ENCODE results near the gene NAPG.
A peak's percentile ranks its signal among the peaks of the same experiment; 100 is the strongest.

The NAPG gene

DNA sequence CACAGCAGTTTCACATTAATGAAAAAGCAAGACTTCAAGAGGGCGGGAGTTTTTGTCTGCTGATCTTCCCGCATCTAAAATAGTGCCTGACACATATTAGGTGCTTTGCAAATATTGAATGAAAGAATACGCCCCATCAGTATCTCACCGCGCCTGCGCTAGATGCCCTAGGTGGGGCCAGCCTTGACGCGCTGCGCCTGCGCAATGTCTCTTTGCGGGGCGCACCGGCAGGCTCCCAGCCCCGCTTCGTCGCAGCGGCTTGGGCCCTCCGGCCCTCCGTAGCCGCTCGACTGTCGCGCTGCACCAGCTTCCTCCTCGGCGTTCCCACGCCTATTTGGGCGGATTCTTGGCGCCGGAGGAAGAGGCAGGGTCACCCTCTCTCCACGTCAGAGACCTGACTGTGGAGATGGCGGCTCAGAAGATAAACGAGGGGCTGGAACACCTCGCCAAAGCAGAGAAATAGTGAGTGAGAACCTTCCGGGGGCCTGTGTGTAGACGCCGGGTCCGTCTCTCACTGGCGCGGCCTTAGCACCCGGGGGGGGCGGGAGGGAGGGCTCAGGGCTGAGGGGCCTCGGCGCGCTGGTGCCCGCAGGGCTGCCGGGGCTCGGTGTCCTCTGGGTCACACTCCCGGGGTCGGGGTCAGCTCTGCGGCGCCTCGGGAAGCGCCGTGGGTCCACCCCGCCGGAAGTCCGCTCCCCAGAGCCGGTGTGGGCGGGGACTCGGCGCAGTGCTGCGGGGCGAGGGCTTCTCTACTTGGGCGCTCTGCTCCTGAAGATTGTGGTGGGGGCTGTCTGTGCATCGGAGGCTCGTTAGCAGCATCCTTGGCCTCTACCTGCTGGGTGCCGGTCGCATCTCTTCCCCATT lies at the start of gene NAPG:
NAPG (plus strand) TSS at position 331 of the 864 bp plus-strand sequence; CDS start at position 407, 76 bp downstream.
- DNase-seq (ENCODE audit: low read depth): peak; percentile 95
- H3K4me3 ChIP-seq (ENCODE audit: low read length): peak within 1 kb of the TSS; percentile 98
- TF ChIP-seq, protein P1, sequence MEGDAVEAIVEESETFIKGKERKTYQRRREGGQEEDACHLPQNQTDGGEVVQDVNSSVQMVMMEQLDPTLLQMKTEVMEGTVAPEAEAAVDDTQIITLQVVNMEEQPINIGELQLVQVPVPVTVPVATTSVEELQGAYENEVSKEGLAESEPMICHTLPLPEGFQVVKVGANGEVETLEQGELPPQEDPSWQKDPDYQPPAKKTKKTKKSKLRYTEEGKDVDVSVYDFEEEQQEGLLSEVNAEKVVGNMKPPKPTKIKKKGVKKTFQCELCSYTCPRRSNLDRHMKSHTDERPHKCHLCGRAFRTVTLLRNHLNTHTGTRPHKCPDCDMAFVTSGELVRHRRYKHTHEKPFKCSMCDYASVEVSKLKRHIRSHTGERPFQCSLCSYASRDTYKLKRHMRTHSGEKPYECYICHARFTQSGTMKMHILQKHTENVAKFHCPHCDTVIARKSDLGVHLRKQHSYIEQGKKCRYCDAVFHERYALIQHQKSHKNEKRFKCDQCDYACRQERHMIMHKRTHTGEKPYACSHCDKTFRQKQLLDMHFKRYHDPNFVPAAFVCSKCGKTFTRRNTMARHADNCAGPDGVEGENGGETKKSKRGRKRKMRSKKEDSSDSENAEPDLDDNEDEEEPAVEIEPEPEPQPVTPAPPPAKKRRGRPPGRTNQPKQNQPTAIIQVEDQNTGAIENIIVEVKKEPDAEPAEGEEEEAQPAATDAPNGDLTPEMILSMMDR (conservative IDR thresholded peaks at IDR 0.05; ENCODE audit: low read length): no peak

DNA sequence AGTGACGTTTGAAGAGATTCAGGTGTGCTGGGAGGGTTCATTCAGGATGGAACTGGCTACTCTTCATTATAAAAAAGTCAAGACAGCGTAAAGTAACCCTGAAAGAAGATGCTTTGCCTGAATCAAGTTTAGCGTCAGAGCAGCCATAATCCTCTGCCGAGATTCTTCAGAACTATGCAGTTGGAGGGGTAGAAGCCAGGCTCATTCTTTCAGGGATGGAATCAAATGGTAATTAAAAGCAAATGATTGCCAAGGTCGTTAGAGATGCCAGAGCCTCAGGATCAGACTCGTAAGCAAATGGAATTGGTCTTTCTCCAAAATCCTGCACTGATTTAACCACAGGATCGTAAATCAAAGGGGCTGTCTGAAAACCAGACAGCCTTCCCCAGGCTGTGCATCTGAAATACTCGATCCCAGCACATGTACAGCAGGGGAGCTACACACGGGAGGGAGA lies 49.5 kb upstream of the NAPG start:
- no peak overlapping the region for H3K4me3 ChIP-seq (ENCODE audit: low read length)
- TF ChIP-seq, protein P1 (conservative IDR thresholded peaks at IDR 0.05; ENCODE audit: low read length): no peak
- peak; percentile 90 for DNase-seq (ENCODE audit: low read depth)

DNA sequence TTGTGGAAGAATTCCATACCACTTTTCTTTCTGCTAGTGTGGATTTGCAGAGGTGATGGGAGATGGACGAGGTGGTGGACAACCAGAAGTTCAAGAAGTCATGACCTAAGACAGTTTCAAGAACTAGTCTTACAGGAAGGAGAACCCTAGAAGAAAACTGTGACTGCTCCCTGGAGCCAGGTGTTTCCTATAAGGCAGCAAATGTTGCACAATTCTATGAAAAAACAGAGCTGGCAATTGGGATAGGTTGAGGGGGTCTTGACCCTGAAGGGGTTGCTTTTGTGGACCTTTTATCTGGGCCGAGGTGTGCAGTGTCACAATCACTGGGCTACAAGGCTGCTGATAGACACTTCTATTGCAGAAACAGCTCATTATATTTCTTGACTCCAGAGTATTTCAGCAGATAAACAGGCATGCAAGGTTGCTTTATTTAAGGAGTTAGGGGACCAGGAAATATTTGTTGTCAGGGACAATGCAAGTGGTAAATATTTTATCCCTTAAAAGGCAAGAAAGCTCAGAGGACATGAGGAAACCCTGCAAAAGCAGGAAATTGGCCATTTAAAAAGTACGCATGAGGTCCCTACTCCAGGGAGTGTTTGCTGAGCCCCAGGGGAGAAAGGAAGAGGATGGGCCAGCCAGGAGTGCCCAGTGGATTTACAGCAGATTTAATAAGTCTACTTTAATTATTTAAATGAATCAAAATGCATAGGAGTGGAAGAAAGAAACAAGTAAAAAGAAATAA lies 48.5 kb upstream of the NAPG start:
- TF ChIP-seq, protein P1 (conservative IDR thresholded peaks at IDR 0.05; ENCODE audit: low read length): no peak
- DNase-seq (ENCODE audit: low read depth): no peak
- no peak overlapping the region for H3K4me3 ChIP-seq (ENCODE audit: low read length)

DNA sequence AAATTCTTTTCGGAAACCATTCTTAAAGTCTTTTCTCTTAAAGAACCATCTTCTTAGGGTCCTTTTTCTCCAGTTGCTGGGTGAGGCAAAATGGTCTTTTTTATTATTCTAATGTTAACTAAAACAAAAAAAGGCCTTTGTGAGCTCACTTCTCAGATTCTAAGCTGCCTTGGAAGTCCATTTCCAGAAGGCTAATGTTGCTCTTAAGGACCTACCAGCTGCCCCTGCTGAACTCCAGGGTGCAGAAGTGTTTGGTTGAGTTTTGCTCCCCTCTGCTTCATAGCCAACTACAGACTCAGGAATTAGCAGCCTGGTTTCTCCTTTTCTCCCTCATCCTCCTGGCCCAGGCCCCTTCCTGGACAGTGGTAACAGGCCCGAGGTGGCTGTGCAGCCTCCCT lies 48.0 kb upstream of the NAPG start:
- TF ChIP-seq, protein P1 (conservative IDR thresholded peaks at IDR 0.05; ENCODE audit: low read length): no peak

DNA sequence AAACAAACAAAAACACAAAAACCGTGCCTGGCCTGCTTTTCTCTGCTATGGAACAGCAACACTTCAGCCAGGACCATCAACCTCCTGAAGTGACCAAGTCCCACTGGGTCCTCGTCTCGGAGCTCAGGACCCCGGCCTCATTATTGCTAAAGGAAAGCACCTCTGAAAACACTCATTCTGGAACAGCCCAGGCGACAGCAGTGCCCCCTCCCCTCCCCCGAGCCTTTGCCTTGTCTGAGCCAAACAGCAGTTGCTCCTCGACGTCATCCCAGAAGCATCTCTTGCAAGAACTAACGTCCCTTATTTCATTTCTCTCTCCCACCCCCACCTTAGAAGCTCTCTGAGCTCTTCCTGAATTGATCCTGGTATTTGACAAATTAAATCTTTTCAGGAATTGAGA lies 44.0 kb upstream of the NAPG start:
- H3K4me3 ChIP-seq (ENCODE audit: low read length): no peak overlapping the region
- no peak for DNase-seq (ENCODE audit: low read depth)
- TF ChIP-seq, protein P1 (conservative IDR thresholded peaks at IDR 0.05; ENCODE audit: low read length): no peak

More for the DNA sequence above, 48.0 kb upstream of the NAPG start:
- H3K4me3 ChIP-seq (ENCODE audit: low read length): no peak overlapping the region
- DNase-seq (ENCODE audit: low read depth): no peak

DNA sequence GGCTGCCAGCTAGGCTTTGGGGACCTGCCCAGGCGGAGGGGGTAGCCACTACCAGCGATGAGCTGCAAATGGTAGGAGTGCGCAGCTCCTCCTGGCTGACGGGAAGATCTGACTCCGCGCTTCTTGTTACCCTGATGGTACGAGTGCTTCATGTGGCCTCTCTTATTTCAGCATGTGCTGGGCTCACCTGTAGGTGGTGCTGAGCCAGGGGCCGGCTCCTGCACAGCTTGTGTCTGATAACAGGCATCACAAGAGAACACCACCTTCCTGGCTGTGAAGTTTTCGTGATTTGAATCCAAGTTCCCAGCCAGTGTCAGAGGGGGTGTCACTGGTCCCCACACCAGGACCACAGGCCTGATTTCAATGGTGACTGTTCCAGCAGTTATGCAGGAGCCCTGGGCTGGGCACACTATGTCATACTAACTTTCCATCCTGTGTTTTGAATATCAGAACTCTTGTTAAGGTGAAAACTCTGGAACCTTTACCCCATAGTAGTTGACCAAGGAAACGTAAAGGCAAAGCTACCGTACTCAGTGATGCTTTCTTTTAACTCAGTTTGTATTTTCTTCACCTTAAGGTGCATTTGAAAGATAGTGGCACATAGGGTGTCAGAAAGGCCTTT lies 43.4 kb upstream of the NAPG start:
- TF ChIP-seq, protein P1 (conservative IDR thresholded peaks at IDR 0.05; ENCODE audit: low read length): no peak
- H3K4me3 ChIP-seq (ENCODE audit: low read length): no peak overlapping the region
- no peak for DNase-seq (ENCODE audit: low read depth)
